ENCODE results near the gene SLAMF8. TPM values are rescaled to one million over a fixed set of nuclear protein-coding genes. Genes with fewer than 3 reads are reported as not detected.
A peak's percentile ranks its signal among the peaks of the same experiment; 100 is the strongest.

The SLAMF8 gene
- total RNA-seq, 1 experiment from 2014 or later, result not detected

- TF ChIP-seq CBFB (CRISPR knock-in tag; IDR thresholded peaks at IDR 0.05; ENCODE audit: low read depth) (no peak), MAX (CRISPR knock-in tag; IDR thresholded peaks at IDR 0.05) (no peak), GABPB1 (CRISPR knock-in tag; IDR thresholded peaks at IDR 0.05) (no peak), TEAD1 (CRISPR knock-in tag; IDR thresholded peaks at IDR 0.05) (no peak), ZNF396 (CRISPR knock-in tag; IDR thresholded peaks at IDR 0.05; ENCODE audit: borderline replicate concordance) (no peak), SOX15 (CRISPR knock-in tag; IDR thresholded peaks at IDR 0.05) (no peak), CREM (CRISPR knock-in tag; IDR thresholded peaks at IDR 0.05) (peak; percentile 48; the same call in 1 of the 2 replicates), HMGXB4 (CRISPR knock-in tag; IDR thresholded peaks at IDR 0.05) (peak; percentile 63; the same call in 1 of the 2 replicates), ZNF425 (CRISPR knock-in tag; conservative IDR thresholded peaks at IDR 0.05) (no peak), FOXP1 (CRISPR knock-in tag; IDR thresholded peaks at IDR 0.05; ENCODE audit: borderline replicate concordance) (peak; percentile 48; the same call in 1 of the 2 replicates), SMAD3 (CRISPR knock-in tag; IDR thresholded peaks at IDR 0.05; ENCODE audit: borderline replicate concordance) (no peak), E2F1 (CRISPR knock-in tag; IDR thresholded peaks at IDR 0.05) (no peak), PRRX2 (CRISPR knock-in tag; IDR thresholded peaks at IDR 0.05) (no peak), MLX (CRISPR knock-in tag; IDR thresholded peaks at IDR 0.05) (no peak), PRDM15 (CRISPR knock-in tag; IDR thresholded peaks at IDR 0.05) (no peak), ZBTB21 (CRISPR knock-in tag; IDR thresholded peaks at IDR 0.05; ENCODE audit: borderline replicate concordance) (peak; percentile 71; the same call in 1 of the 2 replicates), ZNF671 (CRISPR knock-in tag; IDR thresholded peaks at IDR 0.05) (no peak), E2F5 (CRISPR knock-in tag; IDR thresholded peaks at IDR 0.05) (peak; percentile 62; the same call in 1 of the 2 replicates), ZNF512 (CRISPR knock-in tag; IDR thresholded peaks at IDR 0.05; ENCODE audit: borderline replicate concordance) (no peak), STAT6 (CRISPR knock-in tag; conservative IDR thresholded peaks at IDR 0.05; ENCODE audit: low read depth) (no peak), NR1H2 (CRISPR knock-in tag; IDR thresholded peaks at IDR 0.05) (no peak)
Observed at GRCh38 chr1:159854693-159855192, 28.1 kb downstream of the SLAMF8 start (continued).
